Prostate gland (tissue), 2 donors: ENCODE measurements around the gene DLG2.

Experiments
- POLR2A ChIP-seq: fragments of 450-650 bp; IDR thresholded peaks from one replicate; pipeline ENCODE4 v1.6.1; 2016; ENCODE audit warnings: antibody characterized with exemption, mild to moderate bottlenecking
- TF ChIP-seq, protein P1 (sequence below), 4 experiments: fragments of 200-600 bp in 2 of 4; fragments of 450-650 bp in 2 of 4; sonication (generic) in 2 of 4; IDR thresholded peaks; 1 replicate in 3 of 4; 2 replicates in 1 of 4; pipeline ENCODE4 v1.5.1; 2016 to 2019; ENCODE audit warnings: antibody characterized with exemption in 4 of 4, mild to moderate bottlenecking in 2 of 4, moderate library complexity in 2 of 4

DNA sequence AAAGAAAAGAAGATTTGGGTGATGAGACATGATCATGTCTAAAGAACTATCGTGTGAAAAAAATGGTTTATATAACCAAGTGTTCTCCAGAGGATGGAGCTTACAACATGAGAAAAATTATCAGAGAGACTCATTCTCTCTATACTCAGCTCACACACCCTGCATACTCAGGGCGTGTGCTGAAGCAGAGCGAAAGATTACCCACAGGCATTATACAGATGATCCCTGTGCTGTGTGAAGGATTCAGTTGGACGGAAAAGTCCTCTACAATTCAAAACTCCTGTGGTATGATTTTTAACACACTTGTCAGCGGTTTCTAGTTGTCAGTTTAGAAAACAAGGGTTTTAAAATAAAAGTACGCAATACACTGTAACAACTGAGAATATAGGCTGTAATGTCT lies 267.3 kb downstream of the DLG2 start:
- TF ChIP-seq, protein P1, sequence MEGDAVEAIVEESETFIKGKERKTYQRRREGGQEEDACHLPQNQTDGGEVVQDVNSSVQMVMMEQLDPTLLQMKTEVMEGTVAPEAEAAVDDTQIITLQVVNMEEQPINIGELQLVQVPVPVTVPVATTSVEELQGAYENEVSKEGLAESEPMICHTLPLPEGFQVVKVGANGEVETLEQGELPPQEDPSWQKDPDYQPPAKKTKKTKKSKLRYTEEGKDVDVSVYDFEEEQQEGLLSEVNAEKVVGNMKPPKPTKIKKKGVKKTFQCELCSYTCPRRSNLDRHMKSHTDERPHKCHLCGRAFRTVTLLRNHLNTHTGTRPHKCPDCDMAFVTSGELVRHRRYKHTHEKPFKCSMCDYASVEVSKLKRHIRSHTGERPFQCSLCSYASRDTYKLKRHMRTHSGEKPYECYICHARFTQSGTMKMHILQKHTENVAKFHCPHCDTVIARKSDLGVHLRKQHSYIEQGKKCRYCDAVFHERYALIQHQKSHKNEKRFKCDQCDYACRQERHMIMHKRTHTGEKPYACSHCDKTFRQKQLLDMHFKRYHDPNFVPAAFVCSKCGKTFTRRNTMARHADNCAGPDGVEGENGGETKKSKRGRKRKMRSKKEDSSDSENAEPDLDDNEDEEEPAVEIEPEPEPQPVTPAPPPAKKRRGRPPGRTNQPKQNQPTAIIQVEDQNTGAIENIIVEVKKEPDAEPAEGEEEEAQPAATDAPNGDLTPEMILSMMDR (IDR thresholded peaks at IDR 0.05), result no peak
- TF ChIP-seq POLR2A, result no peak
